GM12878 (cell line): Measurements from ENCODE around the gene DUSP12. TPM values are rescaled to one million over a fixed set of nuclear protein-coding genes. Genes with fewer than 3 reads are reported as not detected.

ENCODE experiments used
- ATF2 ChIP-seq: IDR thresholded peaks from 2 replicates; pipeline ENCODE4 v1.6.1; 2012; ENCODE audit warnings: low read length, inconsistent platforms
- CTCF ChIP-seq, 3 experiments: IDR thresholded peaks in 2 of 3; conservative IDR thresholded peaks in 1 of 3; 2 replicates each; pipeline ENCODE4 v1.5.1; 2011; ENCODE audit warnings: low read depth in 3 of 3, low read length in 3 of 3, mild to moderate bottlenecking in 3 of 3, control low read depth in 2 of 3, moderate library complexity in 2 of 3, inconsistent platforms in 1 of 3, mixed read lengths in 1 of 3; ENCODE audit not compliant: control insufficient read depth in 2 of 3, insufficient read depth in 1 of 3; ENCODE audit errors: extremely low read depth in 1 of 3
- E2F4 ChIP-seq: IDR thresholded peaks from 2 replicates; pipeline ENCODE4 v1.6.1; 2012; ENCODE audit warnings: low read depth, low read length, improper control_type of control experiment
- EZH2 ChIP-seq: IDR thresholded peaks from 2 replicates; pipeline ENCODE4 v1.6.1; 2012; ENCODE audit warnings: low read depth, mild to moderate bottlenecking, control low read depth, inconsistent platforms, low read length, borderline replicate concordance; ENCODE audit not compliant: control insufficient read depth
- HSF1 ChIP-seq: fragments of 150-350 bp; IDR thresholded peaks from 2 replicates; pipeline ENCODE4 v1.6.1; 2014; ENCODE audit warnings: mild to moderate bottlenecking, low read depth, low read length
- NKRF ChIP-seq: fragments of 450-650 bp; conservative IDR thresholded peaks from 2 replicates; pipeline ENCODE4 v1.6.1; 2017; ENCODE audit warnings: mild to moderate bottlenecking, moderate library complexity
- POLR2A ChIP-seq: IDR thresholded peaks from 2 replicates; pipeline ENCODE4 v1.6.1; 2011; ENCODE audit warnings: low read depth, mild to moderate bottlenecking, low read length
- RCOR1 ChIP-seq: conservative IDR thresholded peaks from 2 replicates; pipeline ENCODE4 v1.6.1; 2012; ENCODE audit warnings: low read depth, low read length, improper control_type of control experiment
- STAT1 ChIP-seq: fragments of 450-650 bp; conservative IDR thresholded peaks from 2 replicates; pipeline ENCODE4 v1.6.1; 2014; ENCODE audit warnings: antibody characterized with exemption, mild to moderate bottlenecking
- polyA plus RNA-seq, 11 experiments: library from polyadenylated mRNA; depleted of rRNA in 4 of 11; unstranded in 6 of 11; stranded (reverse) in 5 of 11; fragments of >200 nt; fragmentation: Nextera tagmentation in 4 of 11; fragmentation: Illumina TruSeq in 1 of 11; extraction: Ambion mirVana in 4 of 11; extraction: Trizol in 1 of 11; gene quantifications; 1 replicate in 1 of 11; 2 replicates in 10 of 11; pipeline versions ENCODE4 v1.2.1 to v1.2.3, GENCODE V29; 2011 to 2016; ENCODE audit warnings: inconsistent platforms in 2 of 11, missing spikeins in 2 of 11, low read depth in 1 of 11
- total RNA-seq, 4 experiments: library from RNA; depleted of rRNA in 3 of 4; stranded (reverse); fragments of >200 nt in 3 of 4; fragmentation: Illumina TruSeq in 1 of 4; extraction: Trizol in 1 of 4; gene quantifications; 2 replicates each; pipeline versions ENCODE4 v1.2.1 to v1.2.3, GENCODE V29; 2013 to 2021

The DUSP12 gene
- total and polyA plus RNA-seq, 10 of the 15 experiments (the other 5 are each of a cell fraction or from before 2014, with no cell fraction given) = 7.0 to 51.5 (median 35.4) TPM

- no peak for TF ChIP-seq CTCF (IDR thresholded peaks at IDR 0.05 in 2 of 3, conservative IDR thresholded peaks at IDR 0.05 in 1 of 3; ENCODE audit: control insufficient read depth in 2 of 3, extremely low read depth in 1 of 3, insufficient read depth in 1 of 3, low read depth in 3 of 3, low read length in 3 of 3)
- TF ChIP-seq HSF1 = no peak
- no peak for TF ChIP-seq ATF2
- TF ChIP-seq RCOR1 = no peak
- TF ChIP-seq EZH2 = no peak
- TF ChIP-seq STAT1 = no peak
- no peak for TF ChIP-seq POLR2A
- no peak for TF ChIP-seq NKRF
- no peak for TF ChIP-seq E2F4
These were observed 28.9 kb downstream of the DUSP12 start (continued) for GRCh38 chr1:161778522-161778921.
